NCI-H2196 (cell line): Measurements from ENCODE around the gene SLC9A3.

Experiments
- DNase-seq: peaks from one replicate; lab custom pipeline; 2025; ENCODE audit not compliant: unreplicated experiment; lab: John Stamatoyannopoulos, UW

SLC9A3 gene

DNA sequence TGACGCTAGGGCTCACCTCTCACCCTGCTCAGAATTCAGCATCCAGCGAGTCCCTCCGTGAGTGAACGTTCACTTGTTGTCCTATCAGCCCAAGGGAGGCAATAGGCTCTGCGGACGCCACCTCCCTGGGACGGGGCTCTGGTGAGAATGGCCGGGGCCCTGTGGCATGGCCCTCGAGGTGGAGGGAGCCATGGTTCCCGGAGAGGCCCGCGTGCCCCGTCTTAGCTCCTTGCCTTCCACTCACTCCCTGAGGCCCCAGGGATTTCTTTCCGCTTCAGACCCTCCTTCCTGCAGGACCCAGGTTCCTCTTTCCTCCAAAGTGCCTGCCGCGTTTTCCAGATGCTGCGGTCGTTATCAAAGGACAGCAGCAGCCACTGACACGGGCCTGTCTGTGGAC lies 59.8 kb downstream of the SLC9A3 start:
- DNase-seq, result no peak

DNA sequence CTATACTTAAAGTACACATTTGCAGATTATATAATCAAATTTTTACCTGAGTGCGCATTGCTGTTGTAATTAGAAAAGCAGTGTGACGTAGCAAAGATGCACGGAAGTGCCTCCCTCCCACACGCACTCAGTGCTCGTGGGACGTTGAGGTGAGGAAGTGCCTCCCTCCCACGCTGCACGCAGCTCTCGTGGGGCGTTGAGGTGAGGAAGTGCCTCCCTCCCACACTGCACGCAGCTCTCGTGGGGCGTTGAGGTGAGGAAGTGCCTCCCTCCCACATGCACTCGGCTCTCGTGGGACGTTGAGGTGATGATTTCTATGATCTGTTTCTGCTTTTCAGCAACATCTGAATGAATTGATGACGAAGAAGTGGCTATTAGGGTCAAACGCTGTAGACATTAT lies 60.3 kb downstream of the SLC9A3 start:
- DNase-seq, result no peak

DNA sequence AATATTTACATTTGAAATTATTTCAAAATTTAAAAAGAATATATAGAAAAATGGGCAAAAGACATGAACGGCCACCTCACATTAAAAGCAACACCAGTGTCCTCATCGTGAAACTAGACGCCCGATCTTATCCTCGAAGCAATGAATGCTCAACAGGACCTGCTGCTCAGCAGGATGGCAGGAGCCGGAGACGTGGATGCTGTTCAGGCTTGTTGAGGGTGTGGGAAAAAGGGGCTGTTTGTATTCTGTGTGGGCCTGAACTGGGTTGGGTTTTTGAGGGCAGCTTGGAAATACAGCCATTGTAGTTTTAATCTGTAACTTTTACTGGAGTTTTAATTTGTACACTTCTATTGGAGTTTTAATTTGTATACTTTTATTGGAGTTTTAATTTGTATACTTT lies 60.9 kb downstream of the SLC9A3 start:
- DNase-seq, result no peak

DNA sequence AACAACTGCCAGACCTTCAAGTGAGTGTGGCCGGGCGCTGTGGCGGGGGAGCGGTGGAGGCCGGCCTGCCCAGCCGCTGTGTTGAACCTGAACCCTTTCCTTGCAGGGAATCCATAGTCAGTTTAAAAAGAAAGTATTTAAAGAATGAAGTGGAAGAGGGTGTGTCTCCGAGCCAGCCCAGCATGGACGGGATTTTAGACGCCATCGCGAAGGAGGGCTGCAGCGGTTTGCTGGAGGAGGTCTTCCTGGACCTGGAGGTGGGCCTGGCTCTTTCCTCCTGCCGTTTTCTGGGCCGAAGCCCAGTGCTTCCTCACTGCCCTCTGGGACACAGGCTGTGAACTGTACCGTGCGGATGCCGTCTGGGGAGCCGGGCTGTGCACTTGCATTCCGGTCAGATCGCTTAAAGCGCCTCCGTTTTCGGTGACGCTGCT lies 62.2 kb downstream of the SLC9A3 start:
- no peak for DNase-seq

DNA sequence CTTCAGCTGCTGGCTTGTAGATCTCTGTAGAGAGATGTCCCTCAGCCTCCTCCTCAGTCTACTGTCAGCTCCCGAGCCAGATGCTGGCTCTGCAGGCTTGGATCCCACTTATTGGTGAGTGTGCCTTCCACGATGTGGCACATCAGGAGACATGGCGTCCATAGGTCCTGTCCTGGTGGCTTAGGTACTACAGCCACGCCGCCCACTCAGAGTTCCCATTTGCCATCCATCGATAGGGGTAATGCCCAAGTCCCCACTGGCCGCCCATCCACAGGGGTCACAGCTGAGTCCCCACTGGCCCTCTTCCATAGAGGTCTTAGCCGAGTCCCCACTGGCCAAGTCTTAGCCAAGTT lies 64.0 kb downstream of the SLC9A3 start:
- no peak for DNase-seq

DNA sequence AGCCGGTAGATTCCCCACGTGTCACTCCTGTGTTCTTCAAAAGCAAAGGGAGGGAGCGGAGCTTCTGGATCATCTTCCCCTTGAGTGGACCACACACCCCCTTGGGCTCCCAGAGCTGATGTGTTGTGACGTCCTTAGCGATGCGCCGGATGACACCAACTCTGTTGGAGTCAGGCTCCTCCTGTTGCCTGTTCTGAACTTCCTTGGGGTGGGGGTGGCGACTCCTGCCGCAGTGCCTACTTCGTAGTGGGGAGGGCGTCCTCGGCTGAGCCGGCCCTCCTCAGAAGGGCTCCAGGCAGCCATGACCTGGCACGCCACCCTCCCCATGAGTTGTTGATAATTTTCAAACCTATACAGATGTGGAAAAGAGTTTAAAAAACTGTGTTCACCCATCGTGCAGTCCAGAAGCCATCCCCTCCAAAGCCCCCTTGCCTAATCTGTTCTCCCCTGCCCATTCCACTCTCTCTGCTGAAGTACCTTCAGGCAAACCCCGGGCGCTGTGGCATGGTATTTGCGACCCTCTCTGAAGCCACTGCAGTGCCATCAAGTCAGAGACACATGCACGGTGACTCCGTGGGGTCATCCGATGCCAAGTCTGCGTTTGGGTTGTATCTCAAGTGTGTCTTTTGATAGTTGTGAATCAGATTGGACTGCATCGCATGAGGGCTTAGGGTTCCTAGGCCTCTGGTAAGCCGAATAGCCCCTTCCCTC lies 64.5 kb downstream of the SLC9A3 start:
- no peak for DNase-seq

DNA sequence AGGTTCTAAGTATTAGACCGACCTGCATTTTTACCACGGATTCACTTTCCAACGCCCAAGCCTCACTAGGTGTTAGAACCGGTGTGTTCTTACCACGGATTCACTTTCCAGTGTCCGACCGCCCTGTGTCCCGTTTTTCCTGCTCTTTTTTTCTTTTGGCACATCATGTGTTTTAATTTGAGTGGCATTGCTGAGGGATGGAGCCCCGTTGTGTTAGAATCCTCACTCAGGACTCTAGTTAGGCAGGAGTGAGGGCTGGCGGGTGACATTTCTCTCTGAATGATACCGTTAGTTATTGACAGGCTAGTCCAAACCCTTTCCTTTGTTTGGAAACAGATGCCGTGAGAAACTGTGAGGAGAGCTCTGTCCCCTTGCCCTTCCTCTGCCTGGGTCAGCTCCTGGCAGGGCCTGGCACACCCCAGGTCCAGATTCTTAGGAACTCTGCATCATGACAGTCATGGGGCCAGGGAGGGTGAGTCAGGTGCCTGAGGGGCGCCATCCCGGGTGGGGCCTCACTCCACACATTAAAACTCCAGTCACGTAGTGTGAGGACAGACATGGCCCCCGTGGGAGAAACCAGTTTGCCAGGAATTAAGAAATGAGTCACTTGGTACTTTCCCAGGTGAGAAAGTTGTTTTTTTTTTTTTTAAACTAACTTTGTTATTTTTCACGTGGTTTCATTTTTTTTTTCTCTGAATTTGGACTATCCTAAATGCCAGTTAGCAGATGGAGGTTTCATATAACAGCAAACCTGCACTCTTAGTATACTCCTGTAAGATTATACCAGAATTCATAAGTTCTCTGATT lies 65.5 kb downstream of the SLC9A3 start:
- DNase-seq, result no peak

DNA sequence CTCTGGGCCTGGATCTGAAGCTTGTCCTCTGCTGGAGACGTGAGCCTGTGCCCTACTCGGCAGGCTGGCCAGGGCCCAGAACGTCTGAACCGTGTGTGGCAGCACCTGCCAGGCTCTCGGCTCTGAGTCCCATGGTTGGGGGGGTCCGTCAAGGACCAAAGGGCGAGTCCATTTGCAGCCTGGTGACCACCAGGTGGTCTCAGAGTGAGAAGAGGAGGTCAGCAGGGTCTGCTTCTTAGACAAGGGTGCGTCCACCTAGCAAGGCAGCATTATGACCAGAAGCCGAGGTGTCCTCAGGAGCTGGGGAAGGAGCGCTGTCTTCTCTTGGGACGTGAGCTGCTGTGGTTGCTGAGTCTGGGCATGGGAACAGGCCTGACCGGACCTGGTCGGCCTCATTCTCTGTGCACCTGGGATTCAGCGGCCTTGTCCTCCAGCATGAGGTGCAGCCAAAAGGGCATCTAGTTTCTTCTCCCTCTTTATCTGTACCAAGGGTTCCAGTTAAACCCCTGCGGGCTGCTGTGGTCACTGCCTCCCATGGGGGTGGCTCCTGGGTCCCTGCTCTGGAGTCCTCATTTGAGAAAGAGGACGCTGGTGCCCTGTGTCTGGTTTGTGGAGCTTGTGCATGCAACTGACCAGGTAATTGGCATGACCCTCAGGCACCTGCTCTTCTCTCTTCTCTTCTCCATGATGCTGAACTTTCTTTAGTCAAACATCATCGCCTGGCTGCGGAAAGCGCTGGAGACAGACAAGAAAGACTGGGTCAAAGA lies 66.9 kb downstream of the SLC9A3 start:
- no peak for DNase-seq

DNA sequence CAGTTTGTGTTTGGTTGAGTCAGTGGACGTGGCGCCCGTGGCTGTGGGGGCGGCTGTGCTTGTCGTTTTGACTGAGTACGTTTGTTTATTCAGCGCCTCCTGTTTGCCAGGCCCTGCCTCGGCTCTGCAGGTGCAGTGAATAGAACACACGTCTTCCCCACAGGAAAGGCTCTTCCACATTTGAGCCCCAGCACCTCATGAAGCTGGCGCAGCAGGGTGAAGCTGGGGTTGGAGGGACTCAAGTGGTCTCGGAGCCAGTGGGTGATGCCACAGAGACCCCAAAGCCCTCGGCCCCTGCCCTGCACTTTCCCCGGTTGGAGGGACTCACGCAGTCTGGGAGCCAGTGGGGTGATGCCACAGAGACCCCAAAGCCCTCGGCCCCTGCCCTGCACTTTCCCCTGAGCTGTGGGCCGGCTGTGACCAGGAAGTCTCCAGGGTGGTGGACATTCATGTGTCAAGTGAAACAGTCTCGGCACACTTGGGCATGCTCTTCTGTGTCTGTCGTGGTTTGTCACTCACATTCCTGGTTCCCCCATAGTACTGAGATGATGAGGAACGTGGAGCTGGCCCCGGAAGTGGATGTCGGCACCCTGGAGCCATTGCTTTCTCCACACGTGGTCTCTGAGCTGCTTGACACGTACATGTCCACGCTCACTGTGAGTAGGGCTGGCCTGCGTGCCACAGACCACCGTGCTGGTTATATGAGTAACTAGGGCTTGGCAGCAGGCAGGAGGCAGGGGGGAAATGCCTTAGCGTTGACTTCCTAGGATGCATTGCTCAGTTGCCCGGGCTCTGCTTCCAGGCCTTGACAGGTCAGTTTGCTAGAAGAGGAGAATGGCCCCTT lies 67.7 kb downstream of the SLC9A3 start:
- DNase-seq, result no peak

DNA sequence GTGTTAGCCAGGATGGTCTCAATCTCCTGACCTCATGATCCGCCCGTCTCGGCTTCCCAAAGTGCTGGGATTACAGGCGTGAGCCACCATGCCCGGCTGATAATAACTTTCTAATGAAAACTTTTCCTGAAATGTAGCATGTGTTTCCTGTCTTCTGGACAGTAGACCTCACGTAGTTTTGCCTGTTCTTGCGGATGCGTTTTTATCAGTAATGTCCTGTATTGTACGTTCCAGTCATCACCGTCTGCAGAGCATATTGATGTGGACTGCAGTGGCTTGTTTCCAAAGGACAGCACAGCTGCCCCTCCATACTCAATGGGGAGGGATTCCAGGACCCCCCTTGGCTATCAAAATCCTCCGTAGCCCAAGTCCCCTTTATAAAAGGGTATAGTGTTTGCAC lies 68.4 kb downstream of the SLC9A3 start:
- no peak for DNase-seq

DNA sequence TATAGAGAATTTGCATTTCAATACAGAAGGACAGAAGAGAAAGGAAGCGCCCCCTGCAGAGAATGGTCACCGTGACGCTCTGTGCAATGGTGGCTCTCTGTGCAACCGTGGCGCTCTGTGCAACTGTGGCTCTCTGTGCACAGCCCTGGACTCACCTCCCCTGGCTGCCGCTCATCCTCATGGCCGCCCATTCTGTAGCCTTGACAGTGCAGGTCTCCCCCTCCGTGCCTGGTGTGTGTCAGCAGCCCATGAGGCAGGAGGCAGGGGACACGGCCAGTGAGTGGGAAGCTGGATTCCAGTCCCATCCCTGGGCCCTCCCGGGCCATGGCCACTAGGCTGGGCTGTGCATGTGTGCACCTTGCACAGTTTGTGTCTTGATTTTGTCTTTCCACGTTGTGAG lies 69.3 kb downstream of the SLC9A3 start:
- DNase-seq, result no peak

DNA sequence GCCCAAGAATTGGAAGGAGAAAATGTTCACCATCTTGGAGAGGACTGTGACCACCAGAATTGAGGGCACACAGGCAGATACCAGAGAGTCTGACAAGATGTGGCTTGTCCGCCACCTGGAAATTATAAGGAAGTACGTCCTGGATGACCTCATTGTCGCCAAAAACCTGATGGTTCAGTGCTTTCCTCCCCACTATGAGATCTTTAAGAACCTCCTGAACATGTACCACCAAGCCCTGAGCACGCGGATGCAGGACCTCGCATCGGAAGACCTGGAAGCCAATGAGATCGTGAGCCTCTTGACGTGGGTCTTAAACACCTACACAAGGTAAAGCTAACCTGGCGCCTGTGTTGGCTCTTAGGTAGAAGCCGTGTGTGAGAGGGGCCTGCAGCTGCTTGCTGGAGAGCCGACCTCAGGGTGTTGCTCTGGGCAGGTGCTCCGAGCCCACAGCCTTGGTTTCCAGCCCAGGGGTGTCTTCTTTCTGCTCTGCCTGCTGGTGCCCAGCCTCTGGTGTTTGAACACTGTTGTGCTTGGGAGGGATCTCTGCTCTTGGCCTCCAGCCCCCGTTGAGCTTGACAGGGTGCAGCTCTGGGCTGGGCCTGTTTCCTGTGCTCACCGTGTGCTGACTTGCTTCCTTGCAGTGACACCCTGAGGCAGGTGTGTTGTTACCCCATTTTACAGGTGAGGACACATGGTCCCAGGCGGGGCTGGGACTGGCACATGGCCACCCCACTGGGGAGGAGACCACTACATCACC lies 70.3 kb downstream of the SLC9A3 start:
- no peak for DNase-seq

DNA sequence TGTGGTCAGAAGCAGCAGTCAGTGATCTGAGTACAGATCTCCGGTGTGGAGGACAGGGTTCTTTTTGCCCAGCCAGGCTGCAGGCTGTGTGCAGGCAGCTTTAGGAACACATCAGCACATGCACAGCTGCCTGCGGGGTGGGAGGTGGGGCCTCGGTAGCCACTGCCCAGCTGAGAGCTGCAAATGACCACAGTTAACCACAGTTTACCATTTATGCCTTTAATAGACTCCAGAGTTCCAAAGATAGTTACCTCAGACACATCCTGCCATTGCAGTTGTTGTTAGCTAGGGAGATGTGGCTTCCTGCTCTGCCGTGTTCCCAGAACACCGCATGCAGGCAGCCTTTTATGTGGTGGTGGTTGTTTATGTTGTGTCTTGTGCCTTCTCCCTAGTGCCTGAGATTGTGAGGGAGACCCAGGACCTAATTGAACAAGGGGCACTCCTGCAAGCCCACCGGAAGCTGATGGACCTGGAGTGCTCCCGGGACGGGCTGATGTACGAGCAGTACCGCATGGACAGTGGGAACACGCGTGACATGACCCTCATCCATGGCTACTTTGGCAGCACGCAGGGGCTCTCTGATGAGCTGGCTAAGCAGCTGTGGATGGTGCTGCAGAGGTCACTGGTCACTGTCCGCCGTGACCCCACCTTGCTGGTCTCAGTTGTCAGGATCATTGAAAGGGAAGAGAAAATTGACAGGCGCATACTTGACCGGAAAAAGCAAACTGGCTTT lies 71.1 kb downstream of the SLC9A3 start:
- DNase-seq, result no peak

DNA sequence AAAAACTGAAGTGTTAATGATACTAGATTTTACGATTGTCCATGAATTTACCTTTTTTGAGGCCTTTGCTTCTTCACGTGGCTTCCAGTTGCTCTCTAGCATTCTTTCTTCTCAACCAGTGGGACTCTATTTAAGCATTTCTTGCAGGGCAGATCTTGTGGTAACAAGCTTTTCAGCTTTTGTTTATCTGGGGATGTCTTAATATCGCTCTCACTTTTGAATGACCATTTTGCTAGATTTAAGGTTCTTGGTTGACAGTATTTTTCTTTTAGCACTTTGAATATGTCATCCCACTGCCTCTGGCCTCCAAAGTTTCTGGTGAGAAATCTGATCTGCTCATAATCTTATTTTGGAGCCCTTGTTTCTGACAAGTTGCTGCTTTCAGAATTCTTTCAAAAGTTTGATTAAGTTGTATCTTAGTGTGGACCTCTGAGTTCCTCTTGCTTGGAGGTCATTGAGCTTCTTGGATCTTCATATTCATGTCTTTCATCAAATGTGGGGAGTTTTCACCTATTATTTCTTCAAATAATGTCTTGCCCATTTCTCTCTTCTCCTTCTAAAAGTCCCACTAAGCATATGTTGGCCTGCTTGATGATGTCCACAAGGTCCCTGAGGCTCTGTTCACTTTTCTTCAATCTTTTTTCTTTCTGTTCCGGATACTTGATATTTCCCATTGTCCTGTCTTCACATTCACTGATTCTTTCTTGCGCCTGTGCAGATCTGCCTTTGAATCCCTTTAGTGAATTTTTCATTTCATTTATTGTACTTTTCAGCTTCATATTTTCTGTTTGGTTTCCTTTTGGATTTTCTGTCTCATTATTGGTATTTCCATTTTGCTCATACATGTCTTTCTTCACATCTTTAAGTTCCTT lies 72.4 kb downstream of the SLC9A3 start:
- no peak for DNase-seq

DNA sequence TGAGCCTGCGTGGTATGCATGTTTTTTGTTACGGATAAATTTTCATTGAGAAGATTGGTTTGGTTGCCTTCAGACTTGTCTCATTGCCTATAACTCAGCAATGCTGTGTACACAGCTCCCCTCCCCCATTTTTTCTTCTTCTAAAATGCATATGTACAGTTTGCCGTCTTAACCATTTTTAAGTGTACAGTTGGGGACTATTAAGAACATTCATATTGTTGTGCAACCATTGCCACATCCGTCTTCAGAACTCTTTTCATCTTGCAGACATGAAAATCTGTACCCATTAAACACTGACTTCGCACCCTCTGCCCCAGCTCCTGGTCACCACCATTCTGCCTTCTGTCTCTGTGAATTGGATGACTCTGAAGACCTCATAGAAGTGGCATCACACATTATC lies 75.1 kb downstream of the SLC9A3 start:
- no peak for DNase-seq

DNA sequence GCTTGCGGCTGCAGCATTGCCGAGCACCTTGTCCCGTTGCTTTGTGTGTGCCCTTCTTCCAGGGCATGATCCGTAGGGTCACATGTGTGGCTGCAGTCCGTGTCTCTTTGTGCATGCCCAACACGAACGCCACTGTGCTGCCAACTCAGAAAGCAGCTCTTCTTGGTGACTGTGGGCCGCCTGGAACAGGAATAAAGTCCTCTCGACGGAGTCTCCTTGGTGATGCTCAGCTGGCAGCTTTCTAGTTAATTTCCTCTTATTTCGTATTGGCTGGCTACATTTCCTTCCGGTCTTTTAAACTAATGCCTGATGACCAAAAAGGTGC lies 75.5 kb downstream of the SLC9A3 start:
- no peak for DNase-seq

DNA sequence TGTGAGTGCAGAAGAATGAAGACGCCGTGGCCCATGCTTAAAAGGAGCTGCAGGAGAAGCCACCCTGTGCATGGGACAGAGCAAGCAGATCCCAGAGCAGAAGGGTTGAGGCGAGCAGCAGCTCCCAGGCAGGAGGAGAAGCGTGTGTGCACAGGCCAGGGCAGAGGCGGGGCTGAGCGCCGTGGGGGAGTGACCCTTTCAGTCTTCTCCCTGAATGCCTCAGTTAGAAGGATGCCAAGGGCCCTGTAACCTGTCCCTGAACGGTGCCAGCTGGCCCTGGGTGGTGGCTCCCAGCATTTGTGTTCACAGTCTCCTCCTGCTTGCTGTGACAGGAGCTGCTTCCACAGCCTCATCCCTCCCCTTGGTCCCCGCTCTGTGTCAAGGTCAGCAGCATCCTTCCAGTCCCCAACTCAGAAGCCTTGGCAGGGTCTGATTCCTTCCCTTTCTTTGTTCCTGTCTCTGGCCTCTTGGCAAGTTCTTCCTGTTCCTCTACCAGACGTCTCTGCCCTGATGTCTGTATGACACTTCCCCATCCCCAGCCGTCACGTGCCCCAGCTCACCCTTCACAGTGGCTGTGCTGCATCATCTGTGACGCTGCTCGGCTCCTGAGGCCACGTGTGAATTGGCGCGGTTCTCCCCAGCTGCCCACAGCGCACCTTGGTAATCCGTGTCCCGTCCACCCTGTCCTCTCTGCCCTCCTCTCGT lies 76.0 kb downstream of the SLC9A3 start:
- no peak for DNase-seq

DNA sequence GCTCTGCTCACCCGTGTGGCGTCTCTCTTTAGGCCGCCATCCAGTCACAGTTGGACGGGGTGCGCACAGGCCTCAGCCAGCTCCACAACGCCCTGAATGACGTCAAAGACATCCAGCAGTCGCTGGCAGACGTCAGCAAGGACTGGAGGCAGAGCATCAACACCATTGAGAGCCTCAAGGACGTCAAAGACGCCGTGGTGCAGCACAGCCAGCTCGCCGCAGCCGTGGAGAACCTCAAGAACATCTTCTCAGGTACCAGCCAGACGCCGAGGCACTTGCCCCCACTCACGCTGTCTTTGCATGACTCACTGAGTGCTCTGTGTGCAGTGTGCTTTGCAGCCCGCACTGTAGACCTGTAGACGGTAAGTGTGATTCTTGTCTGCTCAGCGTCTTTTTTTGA lies 76.7 kb downstream of the SLC9A3 start:
- DNase-seq, result no peak
